Middle frontal gyrus (tissue), 1 donor: Measurements from ENCODE around the gene PDILT.

Source experiments
- DNase-seq: peaks from one replicate; pipeline ENCODE4 v3.0.0-alpha.2; 2015; ENCODE audit warnings: low spot score; ENCODE audit errors: extremely low spot score

PDILT gene

GRCh38 chr16:20364051-20364450 is 40.5 kb downstream of the PDILT start:
- no peak for DNase-seq

GRCh38 chr16:20363191-20363590 is 41.3 kb downstream of the PDILT start:
- no peak for DNase-seq

GRCh38 chr16:20359997-20360396 is 44.5 kb downstream of the PDILT start:
- no peak for DNase-seq

- no peak for DNase-seq
Observed at GRCh38 chr16:20355114-20355782, 49.3 kb downstream of the PDILT start.

- no peak for DNase-seq
Observed at GRCh38 chr16:20353379-20353778, 51.2 kb downstream of the PDILT start.

- no peak for DNase-seq
Observed at GRCh38 chr16:20352615-20353014, 51.9 kb downstream of the PDILT start, which contains the start of gene UMOD. UMOD (minus strand) TSS chr16:20352715; CDS start chr16:20350737, 1,978 bp downstream.

GRCh38 chr16:20349615-20350014 is 54.9 kb downstream of the PDILT start:
- DNase-seq = no peak

- no peak for DNase-seq
Observed at GRCh38 chr16:20348365-20349185, 56.0 kb downstream of the PDILT start.

GRCh38 chr16:20347666-20348364 is 56.7 kb downstream of the PDILT start:
- no peak for DNase-seq

GRCh38 chr16:20344611-20345010 is 59.9 kb downstream of the PDILT start:
- no peak for DNase-seq

- DNase-seq = no peak
Observed at GRCh38 chr16:20339744-20340143, 64.8 kb downstream of the PDILT start.

- DNase-seq = no peak
Observed at GRCh38 chr16:20336955-20337354, 67.6 kb downstream of the PDILT start.

GRCh38 chr16:20334396-20334795 is 70.1 kb downstream of the PDILT start:
- DNase-seq = no peak

- no peak for DNase-seq
Observed at GRCh38 chr16:20333120-20333519, 71.4 kb downstream of the PDILT start.

- DNase-seq = no peak
Observed at GRCh38 chr16:20332411-20332810, 72.1 kb downstream of the PDILT start.

- no peak for DNase-seq
Observed at GRCh38 chr16:20331635-20332034, 72.9 kb downstream of the PDILT start.

- no peak for DNase-seq
Observed at GRCh38 chr16:20329392-20330138, 75.0 kb downstream of the PDILT start.

GRCh38 chr16:20327444-20328041 is 77.0 kb downstream of the PDILT start, which contains the start of gene GP2:
GP2 (minus strand) TSS chr16:20327513; CDS start chr16:20326431, 1,082 bp downstream.
- no peak for DNase-seq

- no peak for DNase-seq
Observed at GRCh38 chr16:20326321-20326720, 78.2 kb downstream of the PDILT start.

- no peak for DNase-seq
Observed at GRCh38 chr16:20325005-20325404, 79.5 kb downstream of the PDILT start.

- DNase-seq = no peak
Observed at GRCh38 chr16:20323591-20324117, 80.9 kb downstream of the PDILT start.
